GDM1 (cell line): Measurements from ENCODE around the gene SAMD11.
"Not testable (repeated sequence)": the region's sequence is repeated elsewhere in the genome, so short reads cannot be mapped to it uniquely, and the experiment has no call there.

Experiments used
- DNase-seq: peaks from one replicate; lab custom pipeline; 2025; lab: John Stamatoyannopoulos, UW

Gene SAMD11

GRCh38 chr1:943545-944340 is 20.0 kb downstream of the SAMD11 start:
- no peak for DNase-seq

- DNase-seq, result no peak
Observed at GRCh38 chr1:944341-945325, 20.9 kb downstream of the SAMD11 start.

GRCh38 chr1:945688-946556 is 22.2 kb downstream of the SAMD11 start:
- DNase-seq, result no peak

GRCh38 chr1:946811-947210 is 23.1 kb downstream of the SAMD11 start:
- not testable (repeated sequence) for DNase-seq

GRCh38 chr1:947958-948357 is 24.2 kb downstream of the SAMD11 start:
- no peak for DNase-seq

- no peak for DNase-seq
Observed at GRCh38 chr1:950268-950667, 26.5 kb downstream of the SAMD11 start.

GRCh38 chr1:950881-951280 is 27.2 kb downstream of the SAMD11 start:
- no peak for DNase-seq

- DNase-seq, result no peak
Observed at GRCh38 chr1:951364-951763, 27.6 kb downstream of the SAMD11 start.

GRCh38 chr1:952201-952600 is 28.5 kb downstream of the SAMD11 start:
- DNase-seq, result no peak

GRCh38 chr1:952603-953002 is 28.9 kb downstream of the SAMD11 start:
- no peak for DNase-seq

GRCh38 chr1:953524-954320 is 30.0 kb downstream of the SAMD11 start:
- DNase-seq, result no peak

GRCh38 chr1:954927-955326 is 31.2 kb downstream of the SAMD11 start:
- no peak for DNase-seq

GRCh38 chr1:955474-955873 is 31.8 kb downstream of the SAMD11 start:
- DNase-seq, result no peak

- no peak for DNase-seq
Observed at GRCh38 chr1:956636-957035, 32.9 kb downstream of the SAMD11 start.

- peak; percentile 84 for DNase-seq
Observed at GRCh38 chr1:958823-959730, 35.4 kb downstream of the SAMD11 start, which contains the start of gene NOC2L. NOC2L (minus strand) TSS chr1:959256; CDS start chr1:959240, 16 bp downstream.

- no peak for DNase-seq
Observed at GRCh38 chr1:959731-960362, 36.1 kb downstream of the SAMD11 start.

GRCh38 chr1:960363-961131 is 36.8 kb downstream of the SAMD11 start, which contains the start of gene KLHL17:
KLHL17 (plus strand) TSS chr1:960584; CDS start chr1:960694, 110 bp downstream.
- DNase-seq, result peak; percentile 56

GRCh38 chr1:961132-961669 is 37.5 kb downstream of the SAMD11 start:
- DNase-seq, result no peak
